RWPE2 (cell line): ENCODE data around the gene BACE2.

ENCODE experiments used
- ATAC-seq: fragments of 200-7000 bp; cut with Tn5 transposase; 3 replicates; pipeline ENCODE4 v1.9.1; 2021; ENCODE audit warnings: low read depth
- DNase-seq: peaks from one replicate; pipeline ENCODE4 v3.0.0-alpha.2; 2020; ENCODE audit warnings: low spot score
- H3K27ac ChIP-seq: fragments of 450-650 bp; 2 replicates; pipeline ENCODE4 v1.5.1; 2017; ENCODE audit warnings: mild to moderate bottlenecking; ENCODE audit not compliant: poor library complexity, severe bottlenecking
- H3K27me3 ChIP-seq: fragments of 250-450 bp; sonication (Bioruptor Pico); 2 replicates; pipeline ENCODE4 v1.5.1; 2021; ENCODE audit warnings: mild to moderate bottlenecking, moderate library complexity; ENCODE audit not compliant: insufficient read depth, poor library complexity, severe bottlenecking
- H3K36me3 ChIP-seq: fragments of 250-450 bp; sonication (Bioruptor Pico); 2 replicates; pipeline ENCODE4 v1.5.1; 2020; ENCODE audit warnings: low read depth, mild to moderate bottlenecking, moderate library complexity
- H3K4me1 ChIP-seq: fragments of 250-450 bp; sonication (Bioruptor Pico); 2 replicates; pipeline ENCODE4 v1.5.1; 2021; ENCODE audit warnings: mild to moderate bottlenecking, moderate library complexity; ENCODE audit not compliant: insufficient read depth, poor library complexity, severe bottlenecking
- H3K4me3 ChIP-seq: fragments of 250-450 bp; sonication (Bioruptor Pico); 2 replicates; pipeline ENCODE4 v1.5.1; 2021; ENCODE audit warnings: mild to moderate bottlenecking, moderate library complexity; ENCODE audit not compliant: severe bottlenecking
- H3K9me3 ChIP-seq: fragments of 250-450 bp; sonication (Bioruptor Pico); 2 replicates; pipeline ENCODE4 v1.5.1; 2021; ENCODE audit warnings: mild to moderate bottlenecking, moderate library complexity; ENCODE audit not compliant: severe bottlenecking
- CTCF ChIP-seq: fragments of 450-650 bp; IDR thresholded peaks from one replicate; pipeline ENCODE4 v1.5.1; 2017; ENCODE audit warnings: mild to moderate bottlenecking, moderate library complexity; ENCODE audit not compliant: poor library complexity, severe bottlenecking

Gene BACE2

GRCh38 chr21:41168391-41169257 lies 664 bp downstream of the BACE2 start:
- H3K27ac ChIP-seq: peak overlapping the region; percentile 48
- peaks cover 6% of the 10 kb centered on the region; the same call in 1 of the 2 replicates for H3K36me3 ChIP-seq
- no peaks in the 10 kb centered on the region for H3K27me3 ChIP-seq
- ATAC-seq: peak; percentile 22; the same call in 2 of the 3 replicates
- TF ChIP-seq CTCF: no peak
- H3K4me1 ChIP-seq: peaks cover 33% of the 10 kb centered on the region
- no peaks in the 10 kb centered on the region for H3K9me3 ChIP-seq
- peak overlapping the region; percentile 97 for H3K4me3 ChIP-seq
- no peak for DNase-seq

- Histone ChIP-seq H3K36me3 (peaks cover 6% of the 10 kb centered on the region; the same call in 1 of the 2 replicates), H3K9me3 (no peaks in the 10 kb centered on the region), H3K27ac (no peak overlapping the region), H3K27me3 (no peaks in the 10 kb centered on the region), H3K4me1 (peaks cover 33% of the 10 kb centered on the region), H3K4me3 (peak overlapping the region; percentile 97)
- no peak for TF ChIP-seq CTCF
- DNase-seq (no peak), ATAC-seq (no peak)
These were observed 1.3 kb downstream of the BACE2 start for GRCh38 chr21:41169258-41169576.

GRCh38 chr21:41169701-41170100 lies 1.7 kb downstream of the BACE2 start:
- no peaks in the 10 kb centered on the region for H3K27me3 ChIP-seq
- H3K4me3 ChIP-seq: no peak overlapping the region
- TF ChIP-seq CTCF: no peak
- no peak overlapping the region for H3K27ac ChIP-seq
- no peaks in the 10 kb centered on the region for H3K9me3 ChIP-seq
- DNase-seq: no peak
- peaks cover 6% of the 10 kb centered on the region; the same call in 1 of the 2 replicates for H3K36me3 ChIP-seq
- ATAC-seq: no peak
- H3K4me1 ChIP-seq: peaks cover 32% of the 10 kb centered on the region

- Histone ChIP-seq H3K9me3 (no peaks in the 10 kb centered on the region), H3K36me3 (peaks cover 6% of the 10 kb centered on the region; the same call in 1 of the 2 replicates), H3K27me3 (no peaks in the 10 kb centered on the region), H3K4me1 (peaks cover 26% of the 10 kb centered on the region), H3K27ac (peak overlapping the region; percentile 57), H3K4me3 (no peak overlapping the region)
- ATAC-seq (peak; percentile 35; the same call in 1 of the 3 replicates), DNase-seq (no peak)
- TF ChIP-seq CTCF: peak; percentile 53
These were observed 2.5 kb downstream of the BACE2 start for GRCh38 chr21:41170442-41170841.
